Measurements from ENCODE around the gene TECPR1. TPM values are rescaled to one million over a fixed set of nuclear protein-coding genes. Genes with fewer than 3 reads are reported as not detected.

TECPR1 gene
- total RNA-seq, 4 donors from 2014 or later: 8.1 to 18.4 (median 14.2) TPM

GRCh38 chr7:98289333-98289875 lies 37.4 kb upstream of the TECPR1 start:
- no peak overlapping the region for H3K4me3 ChIP-seq (ENCODE audit: low read depth, poor library complexity, severe bottlenecking)
- no peak for DNase-seq (ENCODE audit: low spot score in 2 of 2)
- 74 to 86% methylated on average over 2 to 4 of the region's 4 CpGs for WGBS, 2 donors
- intact Hi-C loops (cut with DNase I; ENCODE audit: low total_unique reads): no loop called here
- TF ChIP-seq CTCF (IDR thresholded peaks at IDR 0.05): no peak

GRCh38 chr7:98288064-98288823 lies 36.2 kb upstream of the TECPR1 start:
- WGBS, 2 donors: 47 to 57% methylated on average over 12 of the region's 12 CpGs
- DNase-seq (ENCODE audit: low spot score in 2 of 2): no peak
- no peak for TF ChIP-seq CTCF (IDR thresholded peaks at IDR 0.05)
- no peak for TF ChIP-seq POLR2A (IDR thresholded peaks at IDR 0.05)
- intact Hi-C loops (cut with DNase I; ENCODE audit: low total_unique reads): no loop called here
- no peak overlapping the region for H3K4me3 ChIP-seq (ENCODE audit: low read depth, poor library complexity, severe bottlenecking)

GRCh38 chr7:98287486-98287959 lies 35.5 kb upstream of the TECPR1 start:
- TF ChIP-seq POLR2A (IDR thresholded peaks at IDR 0.05) (no peak), CTCF (IDR thresholded peaks at IDR 0.05) (no peak)
- whole genome bisulfite sequencing, 2 donors: 43 to 80% methylated on average over 7 to 13 of the region's 14 CpGs
- H3K4me3 ChIP-seq (ENCODE audit: low read depth, poor library complexity, severe bottlenecking): no peak overlapping the region
- intact Hi-C loops (cut with DNase I; ENCODE audit: low total_unique reads): no loop called here
- peak; percentile 64 to 90 for DNase-seq (ENCODE audit: low spot score in 2 of 2)

GRCh38 chr7:98286701-98287485 lies 34.9 kb upstream of the TECPR1 start:
- H3K4me3 ChIP-seq (ENCODE audit: low read depth, poor library complexity, severe bottlenecking): no peak overlapping the region
- DNase-seq (ENCODE audit: low spot score in 2 of 2): no peak
- TF ChIP-seq POLR2A (IDR thresholded peaks at IDR 0.05) (no peak), CTCF (IDR thresholded peaks at IDR 0.05) (no peak)
- 35 to 52% methylated on average over 16 to 21 of the region's 21 CpGs for WGBS, 2 donors
- intact Hi-C loops (cut with DNase I; ENCODE audit: low total_unique reads): no loop called here

GRCh38 chr7:98286093-98286539 lies 34.1 kb upstream of the TECPR1 start:
- DNase-seq (ENCODE audit: low spot score in 2 of 2): peak; percentile 86 to 97
- H3K4me3 ChIP-seq (ENCODE audit: low read depth, poor library complexity, severe bottlenecking): no peak overlapping the region
- no peak for TF ChIP-seq CTCF (IDR thresholded peaks at IDR 0.05)
- TF ChIP-seq POLR2A (IDR thresholded peaks at IDR 0.05): no peak
- 25 to 28% methylated on average over 8 to 11 of the region's 14 CpGs for WGBS, 2 donors
- intact Hi-C loops (cut with DNase I; ENCODE audit: low total_unique reads): no loop called here

Measured in lower leg skin (tissue), 4 donors.